GM10847 (cell line): ENCODE data around the gene PAK1IP1.

Experiments
- POLR2A ChIP-seq: IDR thresholded peaks from 2 replicates; pipeline ENCODE4 v1.6.1; 2011; ENCODE audit not compliant: insufficient read length; ENCODE audit errors: extremely low read depth

The PAK1IP1 gene

GRCh38 chr6:10725044-10725443 lies 30.3 kb downstream of the PAK1IP1 start:
- no peak for TF ChIP-seq POLR2A

GRCh38 chr6:10725716-10726115 lies 30.9 kb downstream of the PAK1IP1 start:
- no peak for TF ChIP-seq POLR2A

- TF ChIP-seq POLR2A: no peak
These were observed 35.5 kb downstream of the PAK1IP1 start for GRCh38 chr6:10730254-10730653.

GRCh38 chr6:10733151-10733715 lies 38.5 kb downstream of the PAK1IP1 start:
- no peak for TF ChIP-seq POLR2A

GRCh38 chr6:10733863-10734262 lies 39.1 kb downstream of the PAK1IP1 start:
- TF ChIP-seq POLR2A: no peak

GRCh38 chr6:10736731-10737130 lies 42.0 kb downstream of the PAK1IP1 start:
- TF ChIP-seq POLR2A: no peak

- TF ChIP-seq POLR2A: no peak
These were observed 45.3 kb downstream of the PAK1IP1 start for GRCh38 chr6:10740061-10740460.

- no peak for TF ChIP-seq POLR2A
These were observed 47.5 kb downstream of the PAK1IP1 start for GRCh38 chr6:10742251-10742650.

GRCh38 chr6:10743515-10743914 lies 48.7 kb downstream of the PAK1IP1 start:
- TF ChIP-seq POLR2A: no peak

GRCh38 chr6:10745116-10745515 lies 50.3 kb downstream of the PAK1IP1 start:
- TF ChIP-seq POLR2A: no peak

- no peak for TF ChIP-seq POLR2A
These were observed 52.1 kb downstream of the PAK1IP1 start for GRCh38 chr6:10746915-10747250.

GRCh38 chr6:10747251-10747972 lies 52.6 kb downstream of the PAK1IP1 start, which contains the start of gene TMEM14B:
TSS of gene TMEM14B (plus strand) at chr6:10747805. CDS start at chr6:10749246, 1,441 bp downstream.
- peak; percentile 97 for TF ChIP-seq POLR2A

GRCh38 chr6:10749734-10750133 lies 55.0 kb downstream of the PAK1IP1 start:
- no peak for TF ChIP-seq POLR2A

- no peak for TF ChIP-seq POLR2A
These were observed 61.3 kb downstream of the PAK1IP1 start for GRCh38 chr6:10756085-10756484.
